ENCODE measurements around the gene LAX1. TPM values are rescaled to one million over a fixed set of nuclear protein-coding genes. Genes with fewer than 3 reads are reported as not detected.

LAX1 gene
- total and polyA plus RNA-seq, 10 of the 15 experiments (the other 5 are each of a cell fraction or from before 2014, with no cell fraction given) = 2.1 to 15.0 (median 9.0) TPM

GRCh38 chr1:203765029-203765837 is at the start of gene LAX1 (continued):
- TF ChIP-seq EP300 (IDR thresholded peaks at IDR 0.05; ENCODE audit: borderline replicate concordance in 1 of 2, control insufficient read depth in 1 of 2, low read depth in 2 of 2, low read length in 2 of 2) (peak; percentile 34 to 51; a peak in 1 of 4 replicates), DPF2 (IDR thresholded peaks at IDR 0.05) (no peak), NR2C1 (IDR thresholded peaks at IDR 0.05) (no peak), FOXM1 (IDR thresholded peaks at IDR 0.05; ENCODE audit: low read depth, low read length) (no peak), FOXK2 (IDR thresholded peaks at IDR 0.05) (no peak), CBX5 (IDR thresholded peaks at IDR 0.05; ENCODE audit: low read depth) (no peak), ATF3 (IDR thresholded peaks at IDR 0.05; ENCODE audit: borderline replicate concordance, extremely low read depth, low read depth, low read length) (no peak), PAX5 (IDR thresholded peaks at IDR 0.05; ENCODE audit: borderline replicate concordance, low read depth, low read length) (no peak), ZNF592 (IDR thresholded peaks at IDR 0.05) (no peak), RAD21 (IDR thresholded peaks at IDR 0.05; ENCODE audit: insufficient read depth, low read depth, low read length) (no peak), NFXL1 (IDR thresholded peaks at IDR 0.05; ENCODE audit: borderline replicate concordance) (no peak), CHD1 (IDR thresholded peaks at IDR 0.05; ENCODE audit: low read depth, low read length) (no peak), SP1 (IDR thresholded peaks at IDR 0.05; ENCODE audit: low read depth, low read length) (peak; percentile 45), RELA (IDR thresholded peaks at IDR 0.05; ENCODE audit: borderline replicate concordance, partially characterized antibody) (no peak), ZNF217 (IDR thresholded peaks at IDR 0.05) (no peak), TCF7 (IDR thresholded peaks at IDR 0.05; ENCODE audit: borderline replicate concordance) (no peak), SPI1 (IDR thresholded peaks at IDR 0.05; ENCODE audit: borderline replicate concordance, insufficient read depth, low read depth, low read length) (no peak), BMI1 (IDR thresholded peaks at IDR 0.05; ENCODE audit: borderline replicate concordance) (no peak), PAX8 (IDR thresholded peaks at IDR 0.05) (no peak), ZZZ3 (IDR thresholded peaks at IDR 0.05; ENCODE audit: control insufficient read depth, insufficient read length, low read depth) (no peak), HDAC2 (IDR thresholded peaks at IDR 0.05) (no peak), BACH1 (IDR thresholded peaks at IDR 0.05; ENCODE audit: borderline replicate concordance) (no peak)
- TF ChIP-seq, protein P1, sequence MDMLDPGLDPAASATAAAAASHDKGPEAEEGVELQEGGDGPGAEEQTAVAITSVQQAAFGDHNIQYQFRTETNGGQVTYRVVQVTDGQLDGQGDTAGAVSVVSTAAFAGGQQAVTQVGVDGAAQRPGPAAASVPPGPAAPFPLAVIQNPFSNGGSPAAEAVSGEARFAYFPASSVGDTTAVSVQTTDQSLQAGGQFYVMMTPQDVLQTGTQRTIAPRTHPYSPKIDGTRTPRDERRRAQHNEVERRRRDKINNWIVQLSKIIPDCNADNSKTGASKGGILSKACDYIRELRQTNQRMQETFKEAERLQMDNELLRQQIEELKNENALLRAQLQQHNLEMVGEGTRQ (IDR thresholded peaks at IDR 0.05; ENCODE audit: borderline replicate concordance, low read depth, low read length) = no peak
- TF ChIP-seq, protein P2, sequence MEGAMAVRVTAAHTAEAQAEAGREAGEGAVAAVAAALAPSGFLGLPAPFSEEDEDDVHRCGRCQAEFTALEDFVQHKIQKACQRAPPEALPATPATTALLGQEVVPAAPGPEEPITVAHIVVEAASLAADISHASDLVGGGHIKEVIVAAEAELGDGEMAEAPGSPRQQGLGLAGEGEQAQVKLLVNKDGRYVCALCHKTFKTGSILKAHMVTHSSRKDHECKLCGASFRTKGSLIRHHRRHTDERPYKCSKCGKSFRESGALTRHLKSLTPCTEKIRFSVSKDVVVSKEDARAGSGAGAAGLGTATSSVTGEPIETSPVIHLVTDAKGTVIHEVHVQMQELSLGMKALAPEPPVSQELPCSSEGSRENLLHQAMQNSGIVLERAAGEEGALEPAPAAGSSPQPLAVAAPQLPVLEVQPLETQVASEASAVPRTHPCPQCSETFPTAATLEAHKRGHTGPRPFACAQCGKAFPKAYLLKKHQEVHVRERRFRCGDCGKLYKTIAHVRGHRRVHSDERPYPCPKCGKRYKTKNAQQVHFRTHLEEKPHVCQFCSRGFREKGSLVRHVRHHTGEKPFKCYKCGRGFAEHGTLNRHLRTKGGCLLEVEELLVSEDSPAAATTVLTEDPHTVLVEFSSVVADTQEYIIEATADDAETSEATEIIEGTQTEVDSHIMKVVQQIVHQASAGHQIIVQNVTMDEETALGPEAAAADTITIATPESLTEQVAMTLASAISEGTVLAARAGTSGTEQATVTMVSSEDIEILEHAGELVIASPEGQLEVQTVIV (IDR thresholded peaks at IDR 0.05; ENCODE audit: borderline replicate concordance, partially characterized antibody) = no peak

Measured in GM12878 (cell line).